Stimulated activated CD8-positive, alpha-beta memory T cell treated with anti-CD3 and anti-CD28 coated beads, Interleukin-12 subunit alpha, Interleukin-12 subunit beta, amount 100 ng/mL, for 1 hour (primary cell): Measurements from ENCODE around the gene ANKRD33B.

Experiments used
- DNase-seq: peaks from one replicate; pipeline ENCODE4 v3.0.0-alpha.2; 2020; ENCODE audit warnings: low read depth

The ANKRD33B gene

DNA sequence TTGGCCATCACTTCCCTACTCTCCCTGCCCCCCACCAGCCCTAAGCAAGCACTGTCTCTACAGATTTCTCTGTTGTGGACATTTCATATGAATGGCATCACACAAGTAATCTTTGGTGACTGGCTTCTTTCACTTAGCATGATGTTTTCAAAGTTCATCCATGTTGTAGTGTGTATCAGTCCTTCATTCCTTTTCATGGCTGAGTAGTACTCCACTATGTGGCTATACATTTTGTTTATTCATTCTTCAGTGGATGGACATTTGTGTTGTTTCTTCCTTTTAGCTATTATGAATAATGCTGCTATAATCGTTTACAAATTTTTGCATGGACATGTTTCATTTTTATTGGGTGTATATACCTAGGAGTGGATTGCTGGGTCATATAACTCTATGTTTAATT, 113.1 kb downstream of the ANKRD33B start:
- DNase-seq = no peak

- DNase-seq = no peak
Measured at GRCh38 chr5:10677533-10677932, 113.7 kb downstream of the ANKRD33B start.

DNA sequence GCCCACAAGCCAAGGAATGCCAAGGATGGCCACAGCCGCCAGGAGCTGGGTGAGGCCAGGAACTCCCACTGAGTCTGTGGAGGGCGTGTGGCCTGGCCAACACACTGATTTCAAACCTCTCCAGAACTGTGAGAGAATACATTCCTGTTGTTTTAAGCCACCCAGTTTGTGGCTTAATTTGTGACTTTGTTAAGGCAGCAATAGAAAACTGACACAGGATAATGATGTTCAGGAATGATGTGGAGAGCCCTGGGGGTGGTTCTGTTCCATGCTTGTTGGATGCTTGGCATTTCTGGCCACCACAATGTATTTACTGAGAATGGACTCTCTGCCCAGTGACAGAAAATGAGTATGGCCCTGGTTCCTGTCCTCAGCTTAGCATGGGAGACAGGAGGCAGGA, 114.4 kb downstream of the ANKRD33B start:
- DNase-seq = no peak

GRCh38 chr5:10679336-10679988, 115.6 kb downstream of the ANKRD33B start:
- DNase-seq = no peak

DNA sequence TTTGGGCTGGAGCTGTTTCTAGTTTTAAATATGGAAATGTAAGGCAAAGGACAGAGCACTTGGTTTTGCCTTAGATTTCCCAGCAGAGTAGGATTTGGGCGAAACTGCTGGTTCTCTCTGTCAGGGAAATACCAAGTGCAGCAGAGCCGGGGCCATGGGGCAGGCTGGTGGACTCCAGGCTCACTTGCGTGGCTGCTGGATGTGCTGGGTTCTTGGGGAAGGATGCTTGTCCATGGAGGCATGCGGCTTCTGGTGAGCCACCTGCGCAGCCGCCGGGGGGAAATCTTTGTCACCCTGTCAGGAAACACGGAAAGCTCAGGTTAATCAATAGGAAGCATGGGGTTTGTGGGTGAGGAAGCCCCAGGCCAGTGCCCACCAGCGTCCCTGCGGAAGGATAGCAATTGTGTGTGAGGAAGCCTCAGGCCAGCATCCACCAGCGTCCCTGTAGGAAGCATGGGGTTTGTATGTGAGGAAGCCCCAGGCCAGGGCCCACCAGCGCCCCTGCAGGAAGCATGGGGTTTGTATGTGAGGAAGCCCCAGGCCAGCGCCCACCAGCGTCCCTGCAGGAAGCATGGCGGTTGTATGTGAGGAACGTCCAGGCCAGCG, 117.1 kb downstream of the ANKRD33B start:
- no peak for DNase-seq

GRCh38 chr5:10681731-10682679, 118.1 kb downstream of the ANKRD33B start:
- DNase-seq = no peak

DNA sequence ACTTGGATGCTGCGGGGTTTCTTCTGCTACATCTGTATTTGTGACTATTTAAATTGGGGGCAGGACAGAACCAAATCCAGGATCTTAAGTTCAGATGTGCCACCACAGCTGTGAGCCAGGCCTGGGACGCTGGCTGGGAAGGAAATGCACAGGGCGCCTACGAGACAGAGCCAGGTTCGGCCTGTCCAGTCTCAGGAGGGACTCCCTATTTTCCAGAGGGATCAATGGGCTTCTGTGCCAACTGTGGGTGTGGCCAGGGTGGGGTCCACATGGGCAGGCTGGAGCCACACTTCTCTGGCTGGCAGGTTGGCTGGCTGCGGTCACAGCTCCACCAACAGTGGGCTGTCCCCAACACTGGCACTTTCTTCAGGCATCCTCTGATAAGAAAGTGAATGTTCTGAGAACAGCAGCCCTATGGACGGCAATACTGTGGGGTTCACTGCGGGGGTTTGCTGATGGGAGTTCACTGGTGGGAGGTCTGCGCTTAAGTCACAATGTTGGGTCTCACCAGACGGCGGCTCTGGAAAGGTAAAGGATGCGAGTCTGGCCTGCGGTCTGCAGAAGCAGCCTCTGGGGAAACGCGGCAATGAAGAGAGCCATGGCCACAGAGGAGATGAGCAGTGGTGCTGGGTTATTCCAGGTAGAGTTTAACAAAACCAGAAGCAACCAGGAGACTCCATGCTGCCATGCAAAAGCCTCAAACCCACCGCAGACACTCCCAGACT, 119.1 kb downstream of the ANKRD33B start:
- DNase-seq = no peak

DNA sequence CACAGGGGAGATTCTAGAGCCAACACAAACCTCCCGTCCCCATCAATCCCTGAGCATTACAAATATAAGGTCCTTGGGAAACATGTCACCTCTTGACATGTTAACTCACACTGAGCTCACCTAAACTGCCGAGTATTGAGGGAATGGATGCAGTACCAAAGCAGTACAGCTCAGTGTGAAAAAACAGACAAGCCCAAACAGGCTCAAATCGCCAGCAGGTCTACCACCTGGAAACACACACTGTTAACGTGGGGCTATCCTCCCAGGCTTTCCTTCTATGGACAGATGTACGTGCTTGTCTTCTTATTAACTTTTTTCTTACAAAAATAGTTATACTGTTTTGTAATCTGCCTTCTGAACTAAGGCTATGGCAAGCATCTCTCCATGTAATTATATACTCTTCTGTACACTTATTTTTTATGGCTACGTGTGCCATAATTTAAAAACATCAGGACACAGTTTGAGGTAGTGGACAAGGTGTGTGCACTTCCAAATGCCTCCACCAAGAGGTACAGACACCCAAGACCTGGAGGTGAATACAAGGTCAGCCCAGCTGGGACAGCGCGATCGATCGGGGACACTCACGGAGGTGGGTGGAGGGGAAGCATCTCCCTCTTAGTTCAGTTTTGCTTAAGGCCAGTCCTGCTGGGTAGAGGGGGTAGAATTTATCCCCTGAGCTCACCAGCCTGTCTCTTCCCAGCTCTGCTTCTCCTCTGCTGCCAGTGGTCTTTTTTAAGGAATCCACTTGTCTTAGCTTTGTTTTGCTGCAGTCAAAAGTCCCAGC, 120.6 kb downstream of the ANKRD33B start:
- DNase-seq = no peak

GRCh38 chr5:10685115-10685521, 121.2 kb downstream of the ANKRD33B start:
- DNase-seq = no peak

DNA sequence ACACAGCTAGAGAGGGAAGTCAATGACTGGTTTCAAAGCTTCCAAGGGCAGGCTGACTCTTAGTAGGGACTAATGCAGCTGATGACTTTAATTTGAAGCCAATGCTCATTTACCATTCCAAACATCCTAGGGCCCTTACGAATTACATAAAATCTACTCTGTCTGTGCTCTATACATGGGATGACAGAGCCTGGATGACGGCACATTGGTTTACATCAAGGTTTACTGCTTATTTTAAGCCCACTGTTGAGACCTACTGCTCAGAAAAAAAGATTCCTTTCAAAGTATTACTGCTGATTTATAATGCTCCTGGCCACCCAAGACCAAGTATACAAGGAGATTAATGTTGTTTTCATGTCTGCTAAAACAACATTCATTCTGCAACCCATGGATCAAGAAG, 123.0 kb downstream of the ANKRD33B start:
- no peak for DNase-seq

DNA sequence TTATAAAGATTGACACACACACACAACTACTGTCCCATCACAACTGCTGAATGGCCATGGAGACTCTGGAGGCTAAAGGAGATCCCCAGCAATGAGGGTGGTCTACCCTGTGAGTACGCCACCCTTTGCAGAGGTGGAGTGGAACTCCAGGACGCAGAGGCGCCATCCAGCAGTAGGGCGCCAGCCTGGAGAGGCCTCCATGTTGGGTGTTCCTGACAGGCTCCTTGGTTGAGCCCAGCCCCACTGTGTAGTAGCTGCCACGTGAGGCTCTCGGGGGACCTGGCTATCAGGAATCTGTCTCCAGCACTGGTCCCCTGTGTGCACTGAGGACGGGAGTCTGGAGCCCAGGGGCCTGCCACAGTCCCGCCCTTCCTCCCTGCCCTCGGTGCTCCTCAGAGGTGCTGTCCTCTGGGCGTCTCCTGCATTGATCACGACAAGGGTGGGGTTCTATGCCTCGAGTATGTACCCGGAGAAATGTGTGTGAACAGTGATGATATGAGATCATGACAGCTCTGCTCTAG, 124.8 kb downstream of the ANKRD33B start:
- no peak for DNase-seq

DNA sequence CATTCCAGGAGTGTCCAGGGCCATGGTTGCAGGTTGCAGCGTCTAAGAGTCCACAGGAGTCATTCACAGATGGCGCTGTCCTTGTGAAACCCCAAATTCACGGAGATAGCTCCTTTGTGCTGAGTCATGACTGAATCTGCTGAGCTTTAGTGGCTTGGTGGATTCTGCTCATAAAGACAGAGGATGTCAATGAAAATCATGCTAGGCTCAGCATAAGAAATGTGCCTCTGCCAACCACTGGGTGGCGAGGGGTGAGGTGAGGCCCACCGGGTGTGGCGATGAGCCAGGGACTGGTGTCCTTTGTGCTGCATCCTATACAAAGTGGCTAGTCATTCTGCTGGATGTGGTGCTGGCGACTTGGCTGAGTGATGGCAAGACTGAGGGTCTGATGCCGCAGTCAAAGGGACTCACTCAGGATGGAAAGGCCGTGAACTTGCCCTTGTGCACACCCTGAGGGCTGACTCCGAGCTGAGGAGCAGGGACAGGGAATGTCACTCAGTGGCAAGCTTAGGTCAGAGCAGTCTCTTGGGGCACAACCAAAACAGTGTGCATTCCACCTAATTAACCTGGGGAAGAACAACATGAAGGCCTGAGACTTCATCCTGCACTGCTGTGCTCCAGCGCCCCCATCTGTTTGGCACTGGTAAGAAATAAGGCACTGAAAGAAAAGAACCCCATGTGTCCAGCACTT, 125.7 kb downstream of the ANKRD33B start:
- DNase-seq = no peak

- no peak for DNase-seq
Measured at GRCh38 chr5:10690460-10691440, 126.9 kb downstream of the ANKRD33B start.

DNA sequence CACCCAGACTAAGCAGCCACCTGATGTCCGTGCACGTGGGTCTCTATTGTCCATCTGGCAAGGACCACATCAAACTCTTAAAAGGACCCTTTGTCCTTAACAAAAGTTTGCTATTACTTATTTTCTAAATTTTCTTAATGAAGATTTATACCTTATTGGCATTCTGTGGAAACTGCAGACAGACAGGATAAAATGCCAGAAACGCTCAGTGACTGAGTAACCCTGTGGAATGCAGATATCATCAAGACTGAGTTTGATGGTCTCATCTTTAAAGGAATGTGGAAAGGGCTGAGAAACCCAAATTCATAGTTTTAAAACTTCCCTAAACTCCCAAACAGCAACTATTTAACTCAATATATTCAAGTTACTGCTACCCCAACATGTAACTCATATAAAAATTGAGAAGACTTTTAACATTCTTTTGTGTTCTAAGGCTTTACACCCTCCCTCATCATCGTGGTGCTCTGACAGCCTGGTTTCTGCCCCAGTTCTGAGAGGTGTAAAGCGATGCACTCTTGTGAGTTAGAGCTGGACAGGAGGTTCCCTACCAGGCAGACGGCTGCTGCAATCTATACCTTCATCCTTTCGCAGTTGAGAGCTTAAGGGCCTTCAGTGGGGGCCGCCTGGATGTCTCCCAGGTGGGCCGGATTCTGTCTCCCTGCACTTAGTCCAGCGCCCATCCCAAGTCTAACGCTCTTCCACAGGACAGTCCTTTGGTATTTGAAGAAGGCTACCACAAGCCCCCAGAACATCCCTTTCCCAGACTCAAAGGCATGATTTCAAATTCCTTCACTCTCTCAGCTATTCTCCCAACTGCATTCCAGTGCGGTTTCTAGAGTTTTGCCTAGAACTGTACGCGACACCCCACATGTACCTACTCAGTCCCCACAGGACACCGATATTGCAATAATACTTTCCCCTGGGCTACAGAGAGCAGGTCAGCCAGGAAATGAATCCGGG, 128.2 kb downstream of the ANKRD33B start:
- no peak for DNase-seq

- no peak for DNase-seq
Measured at GRCh38 chr5:10695055-10695649, 131.3 kb downstream of the ANKRD33B start.

DNA sequence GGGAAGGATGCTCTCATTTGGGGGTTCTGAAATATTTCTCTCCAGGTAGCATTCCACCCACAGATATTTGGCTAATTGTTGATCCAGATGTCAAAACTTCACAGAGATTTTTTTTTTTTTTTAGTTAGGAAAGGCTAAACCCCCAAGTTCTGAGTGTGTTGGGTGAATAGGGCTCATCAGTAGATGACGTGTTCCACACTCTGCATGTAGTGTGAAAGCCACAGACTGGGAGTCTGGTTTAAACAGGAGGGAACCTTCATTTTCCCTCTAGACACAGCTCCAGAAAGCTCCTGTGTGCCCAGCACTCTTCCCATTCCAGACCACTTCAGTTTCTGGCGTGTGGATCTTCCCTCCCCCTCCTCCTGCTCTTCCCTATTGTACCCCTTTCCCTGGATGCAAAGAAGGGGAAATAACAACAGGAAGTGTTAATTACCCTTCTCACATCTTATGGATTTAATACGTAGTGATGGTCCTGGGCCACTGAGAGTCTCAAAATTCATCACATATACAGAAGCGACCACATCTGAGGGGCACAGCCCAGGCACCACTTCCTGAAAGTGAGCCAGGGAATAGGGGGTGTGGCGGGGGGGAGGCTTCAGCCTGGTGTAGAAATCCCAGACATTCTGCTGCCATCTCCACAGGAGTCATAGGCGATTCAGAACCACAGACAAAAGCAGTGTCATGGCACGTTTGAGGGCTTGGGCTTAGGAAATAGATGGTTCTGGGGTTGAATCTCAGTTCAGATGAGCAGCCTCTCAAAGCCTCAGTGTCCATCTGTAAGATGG, 132.1 kb downstream of the ANKRD33B start:
- no peak for DNase-seq

GRCh38 chr5:10699281-10699874, 135.5 kb downstream of the ANKRD33B start:
- no peak for DNase-seq
